Common myeloid progenitor, CD34-positive (primary cell): ENCODE data around the gene GRID2.
"Not testable (repeated sequence)": the region's sequence is repeated elsewhere in the genome, so short reads cannot be mapped to it uniquely, and the experiment has no call there.

Experiments used
- CTCF ChIA-PET: fragments of 350-600 bp; sonication (Branson Sonifier 250); formaldehyde crosslinking; loops from one replicate; lab custom pipeline; 2021; ENCODE audit warnings: antibody characterized with exemption; lab: Charles Lee
- POLR2A ChIA-PET: fragments of 350-600 bp; sonication (Branson Sonifier 250); formaldehyde crosslinking; loops from one replicate; lab custom pipeline; 2021; ENCODE audit warnings: antibody characterized with exemption; lab: Charles Lee
- DNase-seq, 3 donors: peaks; one replicate each; pipeline versions ENCODE4 v3.0.0 to v3.0.0-alpha.2; 2013
- H3K27ac ChIP-seq, 2 experiments: 1 replicate in 1 of 2; 2 replicates in 1 of 2; pipeline ENCODE4 v1.7.0; 2013; ENCODE audit warnings: inconsistent platforms in 2 of 2, low read length in 2 of 2, mild to moderate bottlenecking in 2 of 2, low read depth in 1 of 2, moderate library complexity in 1 of 2; ENCODE audit not compliant: severe bottlenecking in 2 of 2, insufficient read depth in 1 of 2, poor library complexity in 1 of 2
- H3K27me3 ChIP-seq, 5 experiments: replicated peaks in 2 of 5; 1 replicate in 3 of 5; 2 replicates in 2 of 5; pipeline versions ENCODE4 v1.6.1 to v1.7.0; 2013; ENCODE audit warnings: low read length in 4 of 5, mild to moderate bottlenecking in 2 of 5, moderate library complexity in 2 of 5, inconsistent platforms in 1 of 5; ENCODE audit not compliant: insufficient read depth in 5 of 5, control insufficient read depth in 4 of 5
- H3K36me3 ChIP-seq, 4 experiments: 1 replicate in 2 of 4; 2 replicates in 2 of 4; pipeline versions ENCODE4 v1.6.1 to v1.7.0; 2013; ENCODE audit warnings: low read length in 3 of 4, control low read depth in 1 of 4, mild to moderate bottlenecking in 1 of 4; ENCODE audit not compliant: control insufficient read depth in 4 of 4, insufficient read depth in 4 of 4
- H3K4me1 ChIP-seq, 4 experiments: 1 replicate in 3 of 4; 2 replicates in 1 of 4; pipeline versions ENCODE4 v1.6.1 to v1.7.1; 2013; ENCODE audit warnings: low read length in 3 of 4, mild to moderate bottlenecking in 3 of 4, control low read depth in 1 of 4, inconsistent platforms in 1 of 4, moderate library complexity in 1 of 4; ENCODE audit not compliant: control insufficient read depth in 4 of 4, insufficient read depth in 4 of 4; ENCODE audit errors: control extremely low read depth in 1 of 4
- H3K4me3 ChIP-seq, 7 experiments: 1 replicate in 4 of 7; 2 replicates in 3 of 7; pipeline versions ENCODE4 v1.5.1 to v1.7.0; 2013; ENCODE audit warnings: mild to moderate bottlenecking in 7 of 7, low read length in 6 of 7, moderate library complexity in 6 of 7, inconsistent platforms in 2 of 7, low read depth in 2 of 7, control low read depth in 1 of 7; ENCODE audit not compliant: insufficient read depth in 4 of 7, control insufficient read depth in 1 of 7; ENCODE audit errors: extremely low read depth in 1 of 7
- H3K9me3 ChIP-seq, 5 experiments: 1 replicate in 4 of 5; 2 replicates in 1 of 5; pipeline versions ENCODE4 v1.6.1 to v1.7.1; 2013; ENCODE audit warnings: low read length in 4 of 5, mild to moderate bottlenecking in 2 of 5, inconsistent platforms in 1 of 5, low read depth in 1 of 5, moderate library complexity in 1 of 5; ENCODE audit not compliant: control insufficient read depth in 4 of 5, insufficient read depth in 2 of 5; ENCODE audit errors: control extremely low read depth in 1 of 5
- WGBS: methylation state at CpG from one replicate; pipeline ENCODE4 v1.1.5; 2013; ENCODE audit not compliant: insufficient coverage; 5-methylcytosine and 5-hydroxymethylcytosine counted together

The GRID2 gene

GRCh38 chr4:93348896-93349295, 1045.1 kb downstream of the GRID2 start:
- ChIA-PET POLR2A (no interaction called here), CTCF (no interaction called here)
- WGBS, result 100% methylated on average over 1 of the region's 3 CpGs
- no peaks in the 10 kb centered on the region for H3K27me3 ChIP-seq
- H3K4me1 ChIP-seq, result no peaks in the 10 kb centered on the region
- no peak overlapping the region for H3K4me3 ChIP-seq
- no peaks in the 10 kb centered on the region for H3K36me3 ChIP-seq
- H3K9me3 ChIP-seq, result peaks cover 0 to 1% (median 0%) of the 10 kb centered on the region in 5 experiments
- DNase-seq, result no peak
- no peak overlapping the region for H3K27ac ChIP-seq

- Histone ChIP-seq H3K4me1 (no peaks in the 10 kb centered on the region), H3K4me3 (no peak overlapping the region), H3K27me3 (no peaks in the 10 kb centered on the region), H3K36me3 (no peaks in the 10 kb centered on the region), H3K27ac (no peak overlapping the region), H3K9me3 (no peaks in the 10 kb centered on the region)
- POLR2A ChIA-PET, result interaction anchor here (0.6 kb wide), 1 partner anchor 10 kb away, joined by 3 read pairs; no protein-coding TSS in a partner anchor
- no peak for DNase-seq
- WGBS, result no CpG with 5 or more reads among the region's 1 CpG
- CTCF ChIA-PET, result interaction anchor here (0.6 to 0.7 kb wide), 2 partner anchors 23 to 34 kb away, joined by 3 read pairs; no protein-coding TSS in a partner anchor
Observed at GRCh38 chr4:93351846-93352245, 1048.1 kb downstream of the GRID2 start.

DNA sequence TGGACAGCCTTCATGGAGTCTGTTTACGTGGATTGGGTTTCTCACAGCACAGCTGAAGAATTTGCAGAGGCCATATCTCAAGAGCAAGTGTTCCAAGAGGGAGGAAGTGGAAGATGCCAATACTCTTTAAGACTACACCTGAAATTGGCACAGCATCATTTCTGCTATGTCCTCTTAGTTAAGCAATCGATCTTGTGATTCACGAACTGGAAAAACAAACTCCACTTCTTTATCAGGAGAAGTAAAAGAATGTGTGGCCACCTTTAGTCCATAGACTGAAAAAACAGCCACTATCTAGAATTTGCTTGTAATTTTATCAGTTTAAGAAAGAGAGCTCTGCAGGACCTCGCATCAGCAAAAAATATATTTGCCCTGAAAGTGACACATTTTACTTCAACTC, 1051.6 kb downstream of the GRID2 start:
- no peaks in the 10 kb centered on the region for H3K9me3 ChIP-seq
- no peak for DNase-seq
- ChIA-PET POLR2A (no interaction called here), CTCF (no interaction called here)
- no peaks in the 10 kb centered on the region for H3K27me3 ChIP-seq
- WGBS, result 96% methylated on average over 3 of the region's 4 CpGs
- no peak overlapping the region for H3K27ac ChIP-seq
- H3K4me3 ChIP-seq, result no peak overlapping the region
- no peaks in the 10 kb centered on the region for H3K36me3 ChIP-seq
- no peaks in the 10 kb centered on the region for H3K4me1 ChIP-seq

- no peaks in the 10 kb centered on the region for H3K36me3 ChIP-seq
- H3K27me3 ChIP-seq, result no peaks in the 10 kb centered on the region
- ChIA-PET CTCF (interaction anchor here (0.6 kb wide), 1 partner anchor 1342 kb away, joined by 3 read pairs; no protein-coding TSS in a partner anchor), POLR2A (no interaction called here)
- no peak overlapping the region for H3K4me3 ChIP-seq
- H3K4me1 ChIP-seq, result no peaks in the 10 kb centered on the region
- H3K27ac ChIP-seq, result no peak overlapping the region
- DNase-seq, result no peak
- WGBS, result 100% methylated on average over 1 of the region's 3 CpGs
- H3K9me3 ChIP-seq, result peaks cover 0 to 7% (median 0%) of the 10 kb centered on the region in 5 experiments
Observed at GRCh38 chr4:93359586-93359985, 1055.8 kb downstream of the GRID2 start.

GRCh38 chr4:93366169-93366755, 1062.5 kb downstream of the GRID2 start:
- DNase-seq, H3K27me3 ChIP-seq, H3K4me1 ChIP-seq, CTCF ChIA-PET, H3K4me3 ChIP-seq, H3K36me3 ChIP-seq, H3K27ac ChIP-seq, POLR2A ChIA-PET: not testable (repeated sequence)
- 100% methylated on average over 8 of the region's 9 CpGs for WGBS
- peaks cover 0 to 10% (median 3%) of the 10 kb centered on the region in 5 experiments for H3K9me3 ChIP-seq

DNA sequence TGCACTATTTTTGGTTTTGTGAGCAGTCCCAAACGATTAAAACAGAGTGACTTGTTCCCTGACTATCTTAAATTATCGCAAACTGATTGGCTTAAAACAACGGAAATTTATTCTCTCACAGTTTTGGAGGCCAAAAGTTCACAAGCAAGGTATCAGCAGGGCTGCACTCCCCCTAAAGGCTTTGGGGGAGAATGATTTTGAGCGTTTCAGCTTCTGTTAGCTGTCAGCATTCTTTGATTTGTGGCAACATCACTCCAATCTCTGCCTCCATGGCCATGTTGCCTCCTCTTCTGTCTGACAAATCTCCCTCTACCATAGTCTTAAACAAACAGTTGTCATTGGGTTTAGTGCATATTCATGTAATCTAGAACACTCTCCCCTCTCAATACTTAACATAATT, 1065.2 kb downstream of the GRID2 start:
- DNase-seq, result no peak
- H3K27me3 ChIP-seq, result no peaks in the 10 kb centered on the region
- H3K9me3 ChIP-seq, result peaks cover 0 to 5% (median 3%) of the 10 kb centered on the region in 5 experiments
- WGBS, result 96% methylated on average over 3 of the region's 4 CpGs
- no peak overlapping the region for H3K4me3 ChIP-seq
- H3K27ac ChIP-seq, result no peak overlapping the region
- H3K36me3 ChIP-seq, result no peaks in the 10 kb centered on the region
- ChIA-PET CTCF (no interaction called here), POLR2A (no interaction called here)
- H3K4me1 ChIP-seq, result no peaks in the 10 kb centered on the region

DNA sequence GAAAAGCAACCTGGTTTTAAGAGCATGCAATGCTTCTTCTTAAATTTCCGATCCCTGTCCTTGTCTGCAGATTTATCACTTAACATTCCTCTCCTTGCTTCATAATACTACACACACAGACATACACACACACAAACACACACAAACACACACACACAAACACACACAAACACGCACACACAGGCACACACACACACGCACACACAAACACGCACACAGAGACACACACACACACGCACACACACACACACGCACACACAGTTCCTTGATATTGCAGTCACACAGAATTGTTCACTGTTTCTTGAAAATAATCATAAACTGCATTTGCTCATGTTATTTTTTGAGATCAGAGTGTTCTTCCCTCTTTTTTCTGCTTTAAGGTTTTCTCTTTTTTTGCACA, 1066.5 kb downstream of the GRID2 start:
- Histone ChIP-seq H3K4me1 (no peaks in the 10 kb centered on the region), H3K4me3 (no peak overlapping the region), H3K9me3 (peaks cover 0 to 3% (median 0%) of the 10 kb centered on the region in 5 experiments), H3K27ac (no peak overlapping the region), H3K27me3 (no peaks in the 10 kb centered on the region), H3K36me3 (no peaks in the 10 kb centered on the region)
- no peak for DNase-seq
- ChIA-PET POLR2A (no interaction called here), CTCF (no interaction called here)
- WGBS, result 100% methylated on average over 1 of the region's 6 CpGs
